K562 (cell line): Measurements from ENCODE around the gene ASZ1. TPM values are rescaled to one million over a fixed set of nuclear protein-coding genes. Genes with fewer than 3 reads are reported as not detected.

Experiments used
- MED1 ChIP-seq: sonication (generic); formaldehyde crosslinking; IDR thresholded peaks from 2 replicates; pipeline ENCODE4 v1.8.1; 2023; ENCODE audit warnings: missing genetic modification reagents, borderline replicate concordance
- polyA plus RNA-seq, 8 experiments: library from polyadenylated mRNA; depleted of rRNA in 4 of 8; stranded (reverse) in 5 of 8; unstranded in 3 of 8; fragments of >200 nt; fragmentation: Nextera tagmentation in 2 of 8; fragmentation: Illumina TruSeq in 1 of 8; extraction: Ambion mirVana in 2 of 8; extraction: Trizol in 1 of 8; gene quantifications; 2 replicates each; pipeline versions ENCODE4 v1.2.1 to v1.2.3, GENCODE V29; 2011 to 2014; ENCODE audit warnings: inconsistent platforms in 1 of 8, missing spikeins in 1 of 8
- total RNA-seq, 7 experiments: library from RNA; depleted of rRNA in 6 of 7; stranded (reverse); fragments of >200 nt in 6 of 7; fragmentation: Illumina TruSeq in 2 of 7; extraction: Trizol in 2 of 7; gene quantifications; 2 replicates each; pipeline versions ENCODE4 v1.2.1 to v1.2.3, GENCODE V29; 2011 to 2021; ENCODE audit warnings: low replicate concordance in 1 of 7
- TF ChIP-seq, protein P1 (sequence below): sonication (generic); formaldehyde crosslinking; IDR thresholded peaks from 2 replicates; pipeline ENCODE4 v1.8.1; 2023; ENCODE audit warnings: missing genetic modification reagents, mild to moderate bottlenecking, borderline replicate concordance
- TF ChIP-seq, protein P2 (sequence below), 3 experiments: fragments of 200-800 bp in 1 of 3; fragments of 250-450 bp in 1 of 3; fragments of 450-650 bp in 1 of 3; sonication (Bioruptor Pico) in 1 of 3; sonication (Bioruptor generic) in 1 of 3; formaldehyde crosslinking in 1 of 3; IDR thresholded peaks; 2 replicates each; pipeline versions ENCODE4 v1.6.1 to v1.8.0; 2016 to 2022; ENCODE audit warnings: mild to moderate bottlenecking in 2 of 3, missing genetic modification characterization in 2 of 3, missing compliant biosample characterization in 1 of 3, moderate library complexity in 1 of 3

ASZ1 gene
- total and polyA plus RNA-seq, 9 of the 15 experiments (the other 6 are each of a cell fraction or from before 2014, with no cell fraction given), result not detected

GRCh38 chr7:117402109-117402508, 25.2 kb downstream of the ASZ1 start (continued):
- TF ChIP-seq, protein P1, sequence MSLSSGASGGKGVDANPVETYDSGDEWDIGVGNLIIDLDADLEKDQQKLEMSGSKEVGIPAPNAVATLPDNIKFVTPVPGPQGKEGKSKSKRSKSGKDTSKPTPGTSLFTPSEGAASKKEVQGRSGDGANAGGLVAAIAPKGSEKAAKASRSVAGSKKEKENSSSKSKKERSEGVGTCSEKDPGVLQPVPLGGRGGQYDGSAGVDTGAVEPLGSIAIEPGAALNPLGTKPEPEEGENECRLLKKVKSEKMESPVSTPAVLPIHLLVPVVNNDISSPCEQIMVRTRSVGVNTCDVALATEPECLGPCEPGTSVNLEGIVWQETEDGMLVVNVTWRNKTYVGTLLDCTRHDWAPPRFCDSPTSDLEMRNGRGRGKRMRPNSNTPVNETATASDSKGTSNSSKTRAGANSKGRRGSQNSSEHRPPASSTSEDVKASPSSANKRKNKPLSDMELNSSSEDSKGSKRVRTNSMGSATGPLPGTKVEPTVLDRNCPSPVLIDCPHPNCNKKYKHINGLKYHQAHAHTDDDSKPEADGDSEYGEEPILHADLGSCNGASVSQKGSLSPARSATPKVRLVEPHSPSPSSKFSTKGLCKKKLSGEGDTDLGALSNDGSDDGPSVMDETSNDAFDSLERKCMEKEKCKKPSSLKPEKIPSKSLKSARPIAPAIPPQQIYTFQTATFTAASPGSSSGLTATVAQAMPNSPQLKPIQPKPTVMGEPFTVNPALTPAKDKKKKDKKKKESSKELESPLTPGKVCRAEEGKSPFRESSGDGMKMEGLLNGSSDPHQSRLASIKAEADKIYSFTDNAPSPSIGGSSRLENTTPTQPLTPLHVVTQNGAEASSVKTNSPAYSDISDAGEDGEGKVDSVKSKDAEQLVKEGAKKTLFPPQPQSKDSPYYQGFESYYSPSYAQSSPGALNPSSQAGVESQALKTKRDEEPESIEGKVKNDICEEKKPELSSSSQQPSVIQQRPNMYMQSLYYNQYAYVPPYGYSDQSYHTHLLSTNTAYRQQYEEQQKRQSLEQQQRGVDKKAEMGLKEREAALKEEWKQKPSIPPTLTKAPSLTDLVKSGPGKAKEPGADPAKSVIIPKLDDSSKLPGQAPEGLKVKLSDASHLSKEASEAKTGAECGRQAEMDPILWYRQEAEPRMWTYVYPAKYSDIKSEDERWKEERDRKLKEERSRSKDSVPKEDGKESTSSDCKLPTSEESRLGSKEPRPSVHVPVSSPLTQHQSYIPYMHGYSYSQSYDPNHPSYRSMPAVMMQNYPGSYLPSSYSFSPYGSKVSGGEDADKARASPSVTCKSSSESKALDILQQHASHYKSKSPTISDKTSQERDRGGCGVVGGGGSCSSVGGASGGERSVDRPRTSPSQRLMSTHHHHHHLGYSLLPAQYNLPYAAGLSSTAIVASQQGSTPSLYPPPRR (CRISPR knock-in tag), result no peak
- TF ChIP-seq MED1 (CRISPR knock-in tag), result no peak
- TF ChIP-seq, protein P2, sequence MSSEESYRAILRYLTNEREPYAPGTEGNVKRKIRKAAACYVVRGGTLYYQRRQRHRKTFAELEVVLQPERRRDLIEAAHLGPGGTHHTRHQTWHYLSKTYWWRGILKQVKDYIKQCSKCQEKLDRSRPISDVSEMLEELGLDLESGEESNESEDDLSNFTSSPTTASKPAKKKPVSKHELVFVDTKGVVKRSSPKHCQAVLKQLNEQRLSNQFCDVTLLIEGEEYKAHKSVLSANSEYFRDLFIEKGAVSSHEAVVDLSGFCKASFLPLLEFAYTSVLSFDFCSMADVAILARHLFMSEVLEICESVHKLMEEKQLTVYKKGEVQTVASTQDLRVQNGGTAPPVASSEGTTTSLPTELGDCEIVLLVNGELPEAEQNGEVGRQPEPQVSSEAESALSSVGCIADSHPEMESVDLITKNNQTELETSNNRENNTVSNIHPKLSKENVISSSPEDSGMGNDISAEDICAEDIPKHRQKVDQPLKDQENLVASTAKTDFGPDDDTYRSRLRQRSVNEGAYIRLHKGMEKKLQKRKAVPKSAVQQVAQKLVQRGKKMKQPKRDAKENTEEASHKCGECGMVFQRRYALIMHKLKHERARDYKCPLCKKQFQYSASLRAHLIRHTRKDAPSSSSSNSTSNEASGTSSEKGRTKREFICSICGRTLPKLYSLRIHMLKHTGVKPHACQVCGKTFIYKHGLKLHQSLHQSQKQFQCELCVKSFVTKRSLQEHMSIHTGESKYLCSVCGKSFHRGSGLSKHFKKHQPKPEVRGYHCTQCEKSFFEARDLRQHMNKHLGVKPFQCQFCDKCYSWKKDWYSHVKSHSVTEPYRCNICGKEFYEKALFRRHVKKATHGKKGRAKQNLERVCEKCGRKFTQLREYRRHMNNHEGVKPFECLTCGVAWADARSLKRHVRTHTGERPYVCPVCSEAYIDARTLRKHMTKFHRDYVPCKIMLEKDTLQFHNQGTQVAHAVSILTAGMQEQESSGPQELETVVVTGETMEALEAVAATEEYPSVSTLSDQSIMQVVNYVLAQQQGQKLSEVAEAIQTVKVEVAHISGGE (CRISPR knock-in tag; IDR thresholded peaks at IDR 0.05), result no peak
